CD4-positive, alpha-beta T cell treated with Interleukin-12 subunit alpha and Interleukin-12 subunit beta, for 1 hour (primary cell): ENCODE data around the gene IL3.

ENCODE experiments used
- DNase-seq: peaks from one replicate; pipeline ENCODE4 v3.0.0-alpha.2; 2020

Gene IL3, protein sequence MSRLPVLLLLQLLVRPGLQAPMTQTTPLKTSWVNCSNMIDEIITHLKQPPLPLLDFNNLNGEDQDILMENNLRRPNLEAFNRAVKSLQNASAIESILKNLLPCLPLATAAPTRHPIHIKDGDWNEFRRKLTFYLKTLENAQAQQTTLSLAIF

GRCh38 chr5:132060501-132061161, at the start of gene IL3:
Gene IL3 (plus strand): TSS chr5:132060655. CDS start chr5:132060707, 52 bp downstream.
- DNase-seq: no peak

- no peak for DNase-seq
Observed at GRCh38 chr5:132010989-132011621, 49.4 kb upstream of the IL3 start.

DNA sequence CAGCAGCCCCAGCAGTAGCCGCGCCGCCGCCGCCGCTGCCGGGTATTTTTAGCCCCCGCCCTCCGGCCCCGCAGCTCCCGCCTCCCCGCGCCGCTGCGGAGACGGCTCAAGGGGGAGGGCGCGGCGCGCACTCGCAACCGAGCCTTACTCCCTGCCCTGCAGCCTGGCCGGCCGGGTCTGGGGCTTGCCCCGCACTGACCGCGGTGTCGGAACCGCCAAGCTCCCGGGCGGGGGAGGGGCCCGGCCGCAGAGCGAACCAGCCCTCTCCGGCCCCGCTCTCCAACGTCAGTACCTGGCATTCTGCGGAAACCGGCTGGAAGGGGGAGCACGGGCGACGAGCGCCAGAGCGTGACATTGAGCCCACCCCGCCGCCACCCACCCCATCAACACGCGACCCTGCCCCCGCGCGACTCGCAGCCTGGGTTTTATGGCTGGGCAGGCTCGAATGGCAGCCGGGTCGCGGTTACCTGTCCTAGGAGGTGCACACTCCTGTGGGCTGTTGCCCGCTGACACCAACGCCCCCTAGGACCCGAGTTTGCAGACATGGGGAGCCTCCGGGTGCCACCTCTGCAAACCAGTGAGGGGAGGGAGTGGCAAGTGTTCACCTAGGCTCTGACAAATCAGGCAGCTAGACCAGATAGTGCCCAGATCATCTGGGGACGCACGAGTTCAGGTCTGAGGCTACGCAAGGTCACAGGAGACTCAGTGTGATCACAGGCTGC, 48.7 kb upstream of the IL3 start, which contains the start of gene ACSL6:
Gene ACSL6 (minus strand): TSS at position 37 of the 722 bp plus-strand sequence. CDS start 105 bp downstream, outside the sequence.
- DNase-seq: peak; percentile 50

DNA sequence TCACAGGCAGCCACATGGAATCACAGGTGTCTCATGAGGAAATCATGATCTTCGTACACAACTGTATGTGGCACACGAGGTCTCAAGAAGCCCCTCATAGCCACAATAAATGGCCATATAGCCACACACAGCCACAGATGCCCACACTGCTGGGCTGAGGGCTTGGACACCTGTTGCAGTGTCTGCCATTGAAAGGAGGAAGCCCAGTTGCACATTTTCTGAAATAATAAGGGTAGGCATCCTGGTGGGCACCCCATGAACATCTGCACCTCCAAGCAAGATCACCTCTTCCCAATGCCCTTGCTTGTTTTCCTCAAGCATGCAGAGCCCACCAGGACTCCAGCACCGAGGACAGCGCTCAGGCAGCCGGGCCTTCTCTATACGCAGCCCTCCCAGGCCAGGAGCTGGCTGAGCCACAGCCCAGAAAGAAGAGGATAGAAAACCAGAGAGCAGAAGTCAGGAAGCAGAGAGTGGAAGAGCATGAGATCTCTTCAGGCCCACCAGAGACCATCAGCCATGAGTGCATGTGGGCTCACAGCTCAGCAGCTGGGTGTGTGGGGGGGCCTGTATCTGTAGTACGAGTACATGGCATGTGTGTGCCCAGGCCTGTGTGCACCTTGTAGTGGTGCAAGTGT, 48.0 kb upstream of the IL3 start:
- DNase-seq: no peak

DNA sequence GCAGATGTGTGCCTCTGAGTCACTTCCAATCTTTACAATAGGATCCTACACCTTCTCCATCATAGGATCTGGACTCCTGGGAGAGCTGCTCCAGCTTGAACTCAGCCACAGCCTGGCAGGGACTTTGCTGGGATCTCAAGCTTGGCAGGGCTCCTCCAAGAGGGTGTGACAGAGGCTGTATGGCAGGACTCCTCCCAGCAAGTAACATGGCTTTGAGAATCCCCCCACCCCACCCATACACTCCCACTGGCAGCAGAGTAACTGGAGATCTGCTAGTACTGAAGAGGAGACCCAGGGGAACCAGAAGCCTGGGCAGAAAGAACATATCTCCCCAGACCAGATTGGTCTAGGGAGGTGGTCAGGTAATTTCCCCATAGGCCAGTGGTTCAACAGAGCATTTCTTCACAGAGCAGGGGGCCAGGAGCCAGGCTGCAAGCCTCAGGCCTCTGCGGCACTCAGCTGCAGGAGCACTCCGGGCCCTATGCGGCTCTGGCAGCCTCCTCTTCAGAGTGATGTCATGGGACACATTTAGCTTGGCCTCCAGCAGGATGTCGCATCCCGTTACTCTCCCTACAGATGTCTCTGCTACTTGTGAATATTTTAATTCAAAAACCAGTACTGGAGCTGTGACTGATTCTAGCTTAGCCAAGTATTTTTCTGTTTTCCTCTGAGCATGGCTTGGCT, 47.3 kb upstream of the IL3 start:
- DNase-seq: no peak

DNA sequence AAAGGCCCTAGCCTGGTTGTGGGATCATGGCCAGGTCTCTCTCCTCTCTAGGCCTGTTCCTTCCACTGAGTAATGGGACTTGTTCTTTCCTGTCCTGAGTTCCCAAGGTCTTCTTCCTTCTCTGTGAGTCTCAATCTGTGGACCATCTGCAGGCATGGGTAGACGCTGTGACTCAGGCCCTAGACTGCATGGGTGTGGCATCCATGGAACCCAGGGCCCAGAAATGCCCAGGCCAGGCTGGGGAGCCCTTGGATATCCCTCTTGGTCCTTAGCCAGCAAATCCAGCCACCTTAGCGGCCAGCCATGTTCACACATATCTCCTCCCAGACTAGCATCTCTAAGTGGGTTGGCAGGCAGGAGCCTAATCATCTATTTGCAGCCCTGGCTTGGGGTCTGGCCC, 46.7 kb upstream of the IL3 start:
- DNase-seq: no peak

DNA sequence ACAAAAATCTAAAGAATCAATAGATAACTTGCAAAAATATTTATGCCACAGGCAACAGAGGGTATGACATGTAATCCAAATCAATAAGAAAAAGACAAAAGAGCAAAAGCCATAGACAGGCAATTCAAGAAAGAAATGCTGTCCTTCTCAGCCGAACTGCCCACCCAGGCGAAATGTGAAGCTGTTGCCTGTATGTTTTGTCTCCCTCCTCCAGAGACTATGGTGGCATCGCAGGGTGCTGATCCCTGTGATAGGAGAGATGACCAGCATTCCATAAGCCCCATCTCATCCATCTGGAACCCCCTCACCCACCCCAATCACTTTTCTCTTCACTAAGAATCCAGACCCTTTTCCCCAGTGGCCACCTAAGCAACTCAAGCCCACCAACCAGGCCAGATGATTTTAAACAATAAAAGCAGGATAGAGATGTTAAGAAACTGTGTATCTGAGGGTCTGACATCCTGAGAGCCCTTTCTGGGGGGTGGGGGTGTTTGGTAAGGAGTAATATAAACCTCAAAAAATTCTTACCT, 43.7 kb upstream of the IL3 start:
- DNase-seq: no peak

- DNase-seq: no peak
Observed at GRCh38 chr5:132017316-132017715, 43.1 kb upstream of the IL3 start.

- no peak for DNase-seq
Observed at GRCh38 chr5:132017738-132018625, 42.5 kb upstream of the IL3 start.

- no peak for DNase-seq
Observed at GRCh38 chr5:132019337-132019736, 41.1 kb upstream of the IL3 start.

- peak; percentile 82 for DNase-seq
Observed at GRCh38 chr5:132019857-132020555, 40.4 kb upstream of the IL3 start.

DNA sequence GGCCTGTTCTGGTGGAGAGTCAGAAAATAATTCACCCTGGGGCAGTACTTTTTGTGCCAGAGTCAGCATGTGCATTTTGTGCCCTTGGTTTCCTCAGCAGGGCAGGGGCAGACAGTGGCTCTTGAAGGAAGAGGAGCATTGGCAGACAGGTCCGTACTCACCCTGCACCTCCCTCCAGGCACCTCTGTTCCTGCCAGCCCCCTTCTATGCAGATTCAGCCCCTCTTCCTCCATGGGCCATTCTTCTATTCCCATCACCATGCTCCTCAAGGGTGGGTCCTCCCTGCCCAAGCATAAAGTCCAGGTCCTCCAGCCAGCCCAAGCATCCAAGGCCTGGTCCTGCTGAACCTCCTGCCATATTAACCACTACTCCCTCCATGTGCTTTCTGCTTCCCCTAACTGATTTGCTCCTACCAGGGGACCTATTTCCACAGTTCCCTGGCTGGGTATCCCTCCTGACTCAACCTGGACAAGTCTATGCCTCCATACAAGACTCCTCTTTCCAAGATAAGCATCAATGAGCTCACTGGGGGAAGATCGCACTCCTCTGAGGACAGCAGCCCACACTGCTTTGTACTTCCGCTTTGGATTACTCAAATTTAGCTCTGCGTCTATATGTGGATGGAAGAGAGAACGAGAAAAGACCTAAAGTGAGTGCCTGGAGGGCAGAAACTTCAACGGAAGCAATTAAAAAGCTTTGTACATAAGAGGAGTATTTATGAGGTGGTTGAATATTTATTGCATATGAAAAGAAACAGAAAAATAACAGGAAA, 39.7 kb upstream of the IL3 start:
- DNase-seq: no peak

- no peak for DNase-seq
Observed at GRCh38 chr5:132021654-132022053, 38.8 kb upstream of the IL3 start.

DNA sequence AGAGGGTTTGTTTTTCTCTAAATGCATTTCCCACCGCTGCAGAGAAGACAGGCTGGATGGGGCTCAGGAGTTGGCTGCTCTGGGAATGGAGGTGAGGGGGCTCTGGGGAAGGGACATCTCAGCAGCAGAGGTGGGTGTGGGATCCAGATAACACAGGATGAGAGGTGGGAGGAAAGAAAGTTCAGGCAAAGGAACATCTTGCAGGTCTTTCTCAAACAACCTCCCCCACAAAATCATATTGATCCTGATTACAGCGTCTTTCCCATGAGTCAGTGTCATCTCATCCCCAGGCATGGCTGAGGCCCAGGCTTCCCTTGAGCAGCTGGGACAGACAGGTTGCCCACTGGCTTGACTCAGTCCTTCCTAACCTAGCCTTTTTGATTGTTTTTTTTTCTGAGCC, 37.7 kb upstream of the IL3 start:
- DNase-seq: no peak

DNA sequence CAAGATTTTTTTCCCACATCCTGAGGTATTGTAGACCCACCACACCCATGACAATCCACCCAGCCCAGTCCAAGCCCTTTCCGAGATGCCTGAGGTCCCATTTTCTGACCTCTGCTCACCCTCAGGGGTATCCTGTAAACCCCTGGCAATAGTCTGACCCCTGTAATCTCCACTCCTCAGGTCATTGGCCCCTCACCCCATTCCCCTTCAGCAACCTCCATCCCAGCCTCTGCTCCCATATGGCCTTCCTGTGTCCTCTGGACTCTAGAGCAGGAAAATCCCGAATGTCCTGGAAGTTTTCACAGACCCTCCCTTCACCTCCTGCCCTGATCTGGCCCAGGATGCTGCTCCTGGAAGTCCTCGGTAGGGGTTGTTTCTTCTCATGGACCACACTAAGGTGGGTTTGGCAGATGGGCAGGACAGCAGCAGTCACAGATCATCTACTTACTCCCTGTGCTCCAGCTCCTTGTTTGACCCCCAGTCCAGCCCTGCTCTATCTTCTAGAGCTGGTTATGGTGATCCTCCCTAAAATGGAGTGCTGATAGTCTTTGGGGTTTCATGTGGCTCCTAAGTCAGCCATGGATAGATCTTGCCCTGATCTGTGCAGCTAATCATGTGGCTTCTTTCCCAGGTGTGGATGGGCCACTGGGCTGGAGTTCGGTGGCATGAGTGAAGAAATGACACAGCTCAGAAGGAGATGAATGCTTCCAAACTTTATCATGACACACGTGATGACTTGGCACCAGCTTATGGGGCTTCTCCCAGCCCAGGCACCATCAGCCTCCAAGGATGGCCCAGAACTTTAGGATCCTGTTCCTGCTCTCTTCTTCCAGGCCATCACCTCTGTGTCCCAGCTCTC, 37.0 kb upstream of the IL3 start:
- DNase-seq: no peak

GRCh38 chr5:132024117-132024435, 36.4 kb upstream of the IL3 start:
- DNase-seq: no peak

DNA sequence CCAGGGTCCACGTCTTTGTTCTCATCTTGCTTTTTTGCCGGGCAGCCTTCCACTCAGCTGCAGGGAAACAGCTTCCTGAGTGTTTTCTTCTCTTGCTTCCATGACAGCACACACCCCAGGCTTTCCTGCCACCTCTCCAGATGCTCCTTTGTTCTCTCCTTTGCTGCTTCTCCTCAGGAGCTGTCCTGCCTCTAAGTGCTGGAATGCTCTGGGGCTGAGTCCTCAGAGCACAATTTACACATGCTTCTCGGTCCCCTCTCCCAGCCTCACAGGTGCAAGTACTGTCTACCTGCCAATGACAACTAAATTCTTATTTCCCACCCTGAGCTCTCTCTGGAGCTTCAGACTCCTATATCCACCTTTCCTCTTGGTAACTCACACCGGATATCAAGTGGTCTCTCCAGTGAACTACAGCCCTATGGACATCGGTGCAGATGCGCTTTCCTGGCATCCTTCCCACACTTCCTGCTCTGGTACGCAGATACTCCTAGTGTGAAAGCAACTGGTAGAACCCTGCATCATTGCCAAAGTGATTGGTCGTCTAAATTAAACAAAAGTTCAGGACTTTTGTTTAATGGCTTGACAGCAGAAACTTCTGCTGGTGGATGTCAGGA, 35.6 kb upstream of the IL3 start:
- no peak for DNase-seq

DNA sequence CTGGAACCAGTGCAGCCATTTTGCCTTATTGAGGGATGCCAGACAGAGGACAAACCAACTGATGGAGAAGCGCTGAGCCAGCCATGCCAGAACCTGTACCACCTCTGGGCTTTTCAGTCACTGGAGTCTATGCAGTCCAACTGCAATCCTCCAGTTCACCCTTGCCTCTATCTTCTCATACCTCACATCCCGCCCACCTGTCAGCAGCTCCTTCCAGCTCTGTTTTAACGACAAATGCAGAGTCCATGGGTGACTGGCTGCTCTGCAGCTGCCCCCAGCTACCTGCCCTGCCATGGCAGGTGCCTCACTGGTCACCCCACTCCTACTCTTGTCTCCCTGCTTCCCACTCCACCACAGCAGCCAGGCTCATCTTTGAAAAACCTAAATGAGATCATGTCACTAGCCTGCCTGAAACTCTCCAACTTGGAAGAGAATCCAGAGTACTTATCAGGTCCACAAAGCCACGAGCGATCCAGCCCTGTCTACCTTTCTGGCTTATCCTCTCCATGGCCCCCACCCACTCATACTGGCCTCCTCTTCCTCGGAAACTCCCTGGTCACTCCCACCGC, 35.0 kb upstream of the IL3 start:
- no peak for DNase-seq
